SU-DHL-6 (cell line): Measurements from ENCODE around the gene SCIMP.
"Not testable (repeated sequence)": the region's sequence is repeated elsewhere in the genome, so short reads cannot be mapped to it uniquely, and the experiment has no call there.

ENCODE experiments used
- H2AFZ ChIP-seq: fragments of 200-600 bp; sonication (generic); 2 replicates; pipeline ENCODE4 v1.6.1; 2014; ENCODE audit warnings: low read depth, mild to moderate bottlenecking, moderate library complexity, mixed read lengths, antibody characterized with exemption, low read length; ENCODE audit not compliant: severe bottlenecking
- H3F3A ChIP-seq: fragments of 200-600 bp; shearing (Covaris generic); 2 replicates; pipeline ENCODE4 v1.6.0; 2016; ENCODE audit warnings: antibody characterized with exemption, mild to moderate bottlenecking; ENCODE audit not compliant: insufficient read depth
- H3K27ac ChIP-seq: fragments of 200-600 bp; sonication (generic); 2 replicates; pipeline ENCODE4 v1.5.1; 2016; ENCODE audit warnings: low read depth, mild to moderate bottlenecking, low read length, moderate library complexity, mixed read lengths
- H3K27me3 ChIP-seq: fragments of 200-600 bp; sonication (generic), shearing (Covaris generic); 2 replicates; pipeline ENCODE4 v1.6.0; 2014; ENCODE audit warnings: mild to moderate bottlenecking, low read length
- H3K36me3 ChIP-seq: fragments of 200-600 bp; sonication (generic); 2 replicates; pipeline ENCODE4 v1.6.1; 2014; ENCODE audit warnings: mild to moderate bottlenecking, low read length, mixed read lengths
- H3K4me2 ChIP-seq: fragments of 300-600, 200-600 bp; shearing (Covaris generic), sonication (generic); 2 replicates; pipeline ENCODE4 v1.6.0; 2014; ENCODE audit warnings: low read length, low read depth, mild to moderate bottlenecking; ENCODE audit not compliant: poor library complexity, severe bottlenecking
- H3K4me3 ChIP-seq: fragments of 200-600 bp; sonication (generic); 2 replicates; pipeline ENCODE4 v1.5.1; 2014; ENCODE audit warnings: antibody characterized with exemption, low read length, mild to moderate bottlenecking, mixed read lengths; ENCODE audit not compliant: insufficient read depth, poor library complexity, severe bottlenecking
- H3K79me2 ChIP-seq: fragments of 200-600 bp; sonication (generic); 2 replicates; pipeline ENCODE4 v1.6.1; 2014; ENCODE audit warnings: mild to moderate bottlenecking, low read length, moderate library complexity; ENCODE audit not compliant: insufficient read depth
- H3K9ac ChIP-seq: fragments of 200-600 bp; sonication (generic); 2 replicates; pipeline ENCODE4 v1.7.0; 2014; ENCODE audit warnings: mild to moderate bottlenecking, low read length
- H3K9me2 ChIP-seq: fragments of 200-600 bp; sonication (generic); replicated peaks from 2 replicates; pipeline ENCODE4 v1.6.1; 2014; ENCODE audit warnings: low read length; ENCODE audit not compliant: insufficient read depth
- H3K9me3 ChIP-seq: fragments of 200-600 bp; sonication (generic); 2 replicates; pipeline ENCODE4 v1.6.1; 2014; ENCODE audit warnings: low read length, mixed read lengths; ENCODE audit not compliant: insufficient read depth
- H4K20me1 ChIP-seq: fragments of 200-600 bp; sonication (generic); 2 replicates; pipeline ENCODE4 v1.6.1; 2014; ENCODE audit warnings: low read depth, mild to moderate bottlenecking, antibody characterized with exemption, low read length, moderate library complexity, mixed read lengths
- EZH2phosphoT487 ChIP-seq: fragments of 200-600 bp; sonication (generic), shearing (Covaris generic); conservative IDR thresholded peaks from 2 replicates; pipeline ENCODE4 v1.6.1; 2018; ENCODE audit warnings: mild to moderate bottlenecking, antibody characterized with exemption, low read length, moderate library complexity, mixed read lengths
- TF ChIP-seq, protein P1 (sequence below): fragments of 200-600 bp; sonication (generic); IDR thresholded peaks from one replicate; pipeline ENCODE4 v1.5.1; 2017; ENCODE audit warnings: antibody characterized with exemption, mild to moderate bottlenecking, low read length, moderate library complexity; ENCODE audit not compliant: insufficient read depth, poor library complexity, severe bottlenecking

Gene SCIMP

DNA sequence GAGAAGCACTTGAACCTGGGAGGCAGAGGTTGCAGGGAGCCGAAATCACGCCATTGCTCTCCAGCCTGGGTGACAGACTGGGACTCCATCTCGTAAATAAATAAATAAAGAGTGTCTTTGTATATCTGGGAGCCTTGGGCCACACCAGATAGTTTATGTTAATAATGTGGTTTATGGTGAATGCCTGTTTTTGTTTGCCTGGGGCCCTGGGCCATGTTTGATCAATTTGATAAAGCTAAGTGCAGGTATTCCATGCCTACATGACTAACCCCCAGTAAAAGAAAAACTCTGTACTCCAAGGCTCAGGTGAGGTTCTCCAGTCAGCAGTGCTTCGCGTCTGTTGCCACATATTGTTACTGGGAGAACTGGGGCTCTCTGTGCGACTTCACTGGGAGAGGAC is 15.1 kb downstream of the SCIMP start:
- H3F3A ChIP-seq: peaks cover 22% of the 10 kb centered on the region
- no peaks in the 10 kb centered on the region for H3K27me3 ChIP-seq
- no peaks in the 10 kb centered on the region for H4K20me1 ChIP-seq
- H3K36me3 ChIP-seq: no peaks in the 10 kb centered on the region
- no peak overlapping the region for H3K4me2 ChIP-seq
- peak overlapping the region; percentile 58; the same call in 1 of the 2 replicates for H3K27ac ChIP-seq
- H3K9ac ChIP-seq: no peak overlapping the region
- no peak overlapping the region for H2AFZ ChIP-seq
- H3K9me2 ChIP-seq: no peaks in the 10 kb centered on the region
- no peak overlapping the region for H3K4me3 ChIP-seq
- no peaks in the 10 kb centered on the region for H3K9me3 ChIP-seq
- no peak for TF ChIP-seq EZH2phosphoT487
- TF ChIP-seq, protein P1, sequence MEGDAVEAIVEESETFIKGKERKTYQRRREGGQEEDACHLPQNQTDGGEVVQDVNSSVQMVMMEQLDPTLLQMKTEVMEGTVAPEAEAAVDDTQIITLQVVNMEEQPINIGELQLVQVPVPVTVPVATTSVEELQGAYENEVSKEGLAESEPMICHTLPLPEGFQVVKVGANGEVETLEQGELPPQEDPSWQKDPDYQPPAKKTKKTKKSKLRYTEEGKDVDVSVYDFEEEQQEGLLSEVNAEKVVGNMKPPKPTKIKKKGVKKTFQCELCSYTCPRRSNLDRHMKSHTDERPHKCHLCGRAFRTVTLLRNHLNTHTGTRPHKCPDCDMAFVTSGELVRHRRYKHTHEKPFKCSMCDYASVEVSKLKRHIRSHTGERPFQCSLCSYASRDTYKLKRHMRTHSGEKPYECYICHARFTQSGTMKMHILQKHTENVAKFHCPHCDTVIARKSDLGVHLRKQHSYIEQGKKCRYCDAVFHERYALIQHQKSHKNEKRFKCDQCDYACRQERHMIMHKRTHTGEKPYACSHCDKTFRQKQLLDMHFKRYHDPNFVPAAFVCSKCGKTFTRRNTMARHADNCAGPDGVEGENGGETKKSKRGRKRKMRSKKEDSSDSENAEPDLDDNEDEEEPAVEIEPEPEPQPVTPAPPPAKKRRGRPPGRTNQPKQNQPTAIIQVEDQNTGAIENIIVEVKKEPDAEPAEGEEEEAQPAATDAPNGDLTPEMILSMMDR: no peak
- no peaks in the 10 kb centered on the region for H3K79me2 ChIP-seq

DNA sequence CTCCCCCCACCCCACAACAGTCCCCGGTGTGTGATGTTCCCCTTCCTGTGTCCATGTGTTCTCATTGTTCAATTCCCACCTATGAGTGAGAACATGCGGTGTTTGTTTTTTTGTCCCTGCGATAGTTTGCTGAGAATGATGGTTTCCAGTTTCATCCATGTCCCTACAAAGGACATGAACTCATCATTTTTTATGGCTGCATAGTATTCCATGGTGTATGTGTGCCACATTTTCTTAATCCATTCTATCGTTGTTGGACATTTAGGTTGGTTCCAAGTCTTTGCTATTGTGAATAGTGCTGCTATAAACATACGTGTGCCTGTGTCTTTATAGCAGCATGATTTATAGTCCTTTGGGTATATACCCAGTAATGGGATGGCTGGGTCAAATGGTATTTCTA is 17.1 kb downstream of the SCIMP start:
- H3K79me2 ChIP-seq, H4K20me1 ChIP-seq, H3K36me3 ChIP-seq, H3K9me2 ChIP-seq, H3K9ac ChIP-seq, H3K9me3 ChIP-seq, H3K4me2 ChIP-seq, H3K27me3 ChIP-seq, H3K27ac ChIP-seq, H2AFZ ChIP-seq, H3K4me3 ChIP-seq: not testable (repeated sequence)
- peaks cover 29% of the 10 kb centered on the region for H3F3A ChIP-seq

DNA sequence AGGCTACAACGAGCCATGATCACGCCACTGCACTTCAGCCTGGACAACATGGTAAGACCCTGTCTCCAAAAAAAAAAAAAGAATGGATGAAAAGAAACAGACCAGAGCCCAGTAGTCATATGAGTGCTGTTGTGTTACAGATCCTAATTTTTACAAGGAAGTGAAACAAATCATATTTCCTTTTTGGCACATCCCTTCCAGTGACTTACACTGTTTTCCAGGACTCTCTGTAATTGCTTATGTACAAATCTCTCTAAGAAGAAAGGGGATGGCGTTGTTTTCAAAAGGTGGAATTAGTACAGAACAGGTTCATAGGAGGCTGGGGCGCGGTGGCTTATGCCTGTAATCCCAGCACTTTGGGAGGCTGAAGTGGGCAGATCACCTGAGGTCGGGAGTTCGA is 23.2 kb downstream of the SCIMP start:
- Histone ChIP-seq H3K27me3 (no peaks in the 10 kb centered on the region), H3F3A (peaks cover 22% of the 10 kb centered on the region; the same call in 1 of the 2 replicates), H3K9ac (peak overlapping the region; percentile 19; the same call in 1 of the 2 replicates), H3K27ac (peak overlapping the region; percentile 86), H3K4me2 (peak overlapping the region; percentile 42), H3K9me3 (no peaks in the 10 kb centered on the region), H3K36me3 (no peaks in the 10 kb centered on the region), H4K20me1 (no peaks in the 10 kb centered on the region), H3K4me3 (no peak overlapping the region), H3K9me2 (no peaks in the 10 kb centered on the region), H2AFZ (no peak overlapping the region), H3K79me2 (no peaks in the 10 kb centered on the region)
- TF ChIP-seq, protein P1: no peak
- TF ChIP-seq EZH2phosphoT487: no peak

DNA sequence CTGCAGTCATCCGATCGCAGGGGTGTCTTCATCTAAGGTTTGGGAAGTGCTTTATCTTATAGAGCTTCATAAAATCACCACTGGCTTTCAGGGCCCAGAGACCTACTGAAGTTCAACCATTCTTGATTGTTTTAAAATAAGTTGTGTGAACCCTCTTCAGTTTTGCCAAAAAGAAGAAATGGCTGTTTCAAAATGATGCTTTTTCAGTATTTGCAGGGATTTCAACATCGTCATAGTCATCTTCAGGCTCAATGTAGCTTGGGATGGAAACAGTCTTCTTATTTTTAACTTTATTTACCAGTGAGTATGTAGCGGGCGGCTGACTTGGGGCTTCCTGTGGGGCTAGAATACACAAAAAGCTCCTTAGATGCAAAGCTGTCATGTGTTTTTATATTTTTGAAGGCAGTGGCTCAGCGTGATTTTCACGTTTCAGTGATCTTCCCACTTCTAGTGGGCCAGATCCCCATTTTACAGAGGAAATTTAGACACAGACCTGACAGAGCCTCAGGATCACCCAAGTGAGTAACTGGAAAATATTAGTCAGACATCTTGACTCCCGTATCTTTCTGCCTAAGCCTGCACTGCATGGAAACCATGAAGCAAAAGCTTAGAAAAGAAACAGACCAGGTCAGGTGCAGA is 23.9 kb downstream of the SCIMP start:
- Histone ChIP-seq H3K36me3 (no peaks in the 10 kb centered on the region), H3F3A (peaks cover 22% of the 10 kb centered on the region; the same call in 1 of the 2 replicates), H3K79me2 (no peaks in the 10 kb centered on the region), H4K20me1 (no peaks in the 10 kb centered on the region), H2AFZ (peak overlapping the region; percentile 38), H3K4me3 (peak overlapping the region; percentile 0), H3K27me3 (no peaks in the 10 kb centered on the region), H3K9ac (peak overlapping the region; percentile 19), H3K27ac (peak overlapping the region; percentile 86), H3K4me2 (peak overlapping the region; percentile 42), H3K9me2 (no peaks in the 10 kb centered on the region), H3K9me3 (no peaks in the 10 kb centered on the region)
- TF ChIP-seq, protein P1: no peak
- no peak for TF ChIP-seq EZH2phosphoT487
